K562 (cell line): ENCODE measurements around the gene PHF1. TPM values are rescaled to one million over a fixed set of nuclear protein-coding genes. Genes with fewer than 3 reads are reported as not detected.

ENCODE experiments used
- CREBBP ChIP-seq: IDR thresholded peaks from one replicate; pipeline ENCODE4 v1.6.1; 2012; ENCODE audit warnings: low read depth, mild to moderate bottlenecking, control low read depth, inconsistent platforms, low read length
- DDX20 ChIP-seq: fragments of 450-650 bp; IDR thresholded peaks from 2 replicates; pipeline ENCODE4 v1.6.1; 2016; ENCODE audit warnings: missing genetic modification characterization, low read depth, mild to moderate bottlenecking, missing compliant biosample characterization, moderate library complexity
- E2F3 ChIP-seq: fragments of 250-450 bp; sonication (Bioruptor Pico); IDR thresholded peaks from 2 replicates; pipeline ENCODE4 v1.4.0; 2020; ENCODE audit warnings: mild to moderate bottlenecking
- GATAD2B ChIP-seq: fragments of 450-650 bp; IDR thresholded peaks from 2 replicates; pipeline ENCODE4 v1.6.1; 2017; ENCODE audit warnings: mild to moderate bottlenecking, borderline replicate concordance
- MAFF ChIP-seq: IDR thresholded peaks from 2 replicates; pipeline ENCODE4 v1.6.1; 2012; ENCODE audit warnings: low read length, improper control_type of control experiment
- MYC ChIP-seq, 2 experiments: fragments of 250-450 bp in 1 of 2; sonication (Bioruptor Pico) in 1 of 2; IDR thresholded peaks; 2 replicates each; pipeline versions ENCODE4 v1.5.1 to v1.6.1; 2012 to 2021; ENCODE audit warnings: low read depth in 2 of 2, borderline replicate concordance in 1 of 2, improper control_type of control experiment in 1 of 2, low read length in 1 of 2, mild to moderate bottlenecking in 1 of 2, moderate library complexity in 1 of 2
- SNRNP70 ChIP-seq: fragments of 200-400 bp; formaldehyde crosslinking; optimal IDR thresholded peaks from 2 replicates; pipeline ENCODE3; 2017; ENCODE audit warnings: low read depth, low read length
- TAF9B ChIP-seq: fragments of 450-650 bp; IDR thresholded peaks from 2 replicates; pipeline ENCODE4 v1.6.1; 2018; ENCODE audit warnings: mild to moderate bottlenecking; ENCODE audit not compliant: partially characterized antibody
- TAL1 ChIP-seq: fragments of 450-650 bp; IDR thresholded peaks from 2 replicates; pipeline ENCODE4 v1.6.1; 2016; ENCODE audit warnings: mild to moderate bottlenecking
- ZEB2 ChIP-seq: fragments of 450-650 bp; IDR thresholded peaks from 2 replicates; pipeline ENCODE4 v1.6.1; 2016
- ZNF239 ChIP-seq: fragments of 250-450 bp; sonication (Bioruptor Pico); IDR thresholded peaks from 2 replicates; pipeline ENCODE4 v1.4.0; 2020; ENCODE audit warnings: mild to moderate bottlenecking
- ZNF263 ChIP-seq: sonication (generic); formaldehyde crosslinking; IDR thresholded peaks from 2 replicates; pipeline ENCODE4 v1.8.0; 2022; ENCODE audit warnings: mild to moderate bottlenecking, missing genetic modification reagents, borderline replicate concordance
- ZNF707 ChIP-seq: fragments of 250-450 bp; sonication (Bioruptor Pico); conservative IDR thresholded peaks from 2 replicates; pipeline ENCODE4 v1.8.0; 2022; ENCODE audit warnings: inconsistent platforms, mild to moderate bottlenecking, moderate library complexity
- polyA plus RNA-seq, 8 experiments: library from polyadenylated mRNA; depleted of rRNA in 4 of 8; stranded (reverse) in 5 of 8; unstranded in 3 of 8; fragments of >200 nt; fragmentation: Nextera tagmentation in 2 of 8; fragmentation: Illumina TruSeq in 1 of 8; extraction: Ambion mirVana in 2 of 8; extraction: Trizol in 1 of 8; gene quantifications; 2 replicates each; pipeline versions ENCODE4 v1.2.1 to v1.2.3, GENCODE V29; 2011 to 2014; ENCODE audit warnings: inconsistent platforms in 1 of 8, missing spikeins in 1 of 8
- total RNA-seq, 7 experiments: library from RNA; depleted of rRNA in 6 of 7; stranded (reverse); fragments of >200 nt in 6 of 7; fragmentation: Illumina TruSeq in 2 of 7; extraction: Trizol in 2 of 7; gene quantifications; 2 replicates each; pipeline versions ENCODE4 v1.2.1 to v1.2.3, GENCODE V29; 2011 to 2021; ENCODE audit warnings: low replicate concordance in 1 of 7
- TF ChIP-seq, protein P1 (sequence below): sonication (generic); IDR thresholded peaks from 2 replicates; pipeline ENCODE4 v1.6.1; 2016
- TF ChIP-seq, protein P2 (sequence below): fragments of 450-650 bp; formaldehyde crosslinking; IDR thresholded peaks from 2 replicates; pipeline ENCODE4 v1.4.0; 2020; ENCODE audit warnings: mild to moderate bottlenecking, moderate library complexity
- TF ChIP-seq, protein P3 (sequence below): sonication (generic); formaldehyde crosslinking; IDR thresholded peaks from 2 replicates; pipeline ENCODE4 v1.8.1; 2023; ENCODE audit warnings: mild to moderate bottlenecking, missing genetic modification reagents
- TF ChIP-seq, protein P4 (sequence below): fragments of 450-650 bp; formaldehyde crosslinking; IDR thresholded peaks from 2 replicates; pipeline ENCODE4 v1.4.0; 2020; ENCODE audit warnings: mild to moderate bottlenecking, moderate library complexity
- TF ChIP-seq, protein P5 (sequence below): fragments of 250-450 bp; sonication (Bioruptor Pico); IDR thresholded peaks from 2 replicates; pipeline ENCODE4 v1.5.0; 2022; ENCODE audit warnings: mild to moderate bottlenecking
- TF ChIP-seq, protein P6 (sequence below): fragments of 450-650 bp; formaldehyde crosslinking; IDR thresholded peaks from 2 replicates; pipeline ENCODE4 v1.4.0; 2022; ENCODE audit warnings: mild to moderate bottlenecking, moderate library complexity

Gene PHF1
- total and polyA plus RNA-seq, 9 of the 15 experiments (the other 6 are each of a cell fraction or from before 2014, with no cell fraction given): 3.7 to 64.2 (median 33.7) TPM

DNA sequence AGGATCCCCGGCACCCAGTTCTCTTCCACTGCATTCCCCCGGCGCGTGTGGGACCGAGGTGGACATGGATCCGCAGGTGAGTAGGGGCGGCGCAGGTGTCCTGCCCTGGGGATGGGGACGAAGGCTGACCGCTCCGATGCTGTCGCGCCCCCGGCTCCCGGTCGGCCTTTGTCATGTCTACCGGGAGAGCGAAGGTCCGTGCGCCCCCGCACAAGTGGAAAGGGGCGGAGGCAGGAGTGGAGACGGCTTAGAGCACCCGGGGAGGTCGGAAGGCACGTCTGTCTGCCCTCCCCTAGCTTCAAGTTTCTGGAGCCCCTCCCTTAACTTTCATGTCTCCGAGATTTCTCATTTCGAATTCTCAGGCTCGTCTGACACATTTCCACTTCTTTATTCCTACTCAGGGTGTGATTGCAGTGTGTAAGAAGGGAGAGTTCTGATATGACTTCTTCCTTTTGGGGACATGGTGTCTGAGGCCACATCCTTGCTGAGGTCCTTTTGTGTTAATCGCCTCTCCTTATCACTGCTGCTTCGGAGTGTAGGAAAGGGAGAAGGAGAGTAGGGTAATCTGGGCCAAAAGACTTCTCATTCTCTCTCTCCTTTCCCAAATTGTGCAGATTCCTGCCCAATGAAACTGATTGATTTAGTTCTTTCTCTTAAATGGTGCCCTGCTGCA is 18.8 kb upstream of the PHF1 start (continued):
- TF ChIP-seq, protein P1, sequence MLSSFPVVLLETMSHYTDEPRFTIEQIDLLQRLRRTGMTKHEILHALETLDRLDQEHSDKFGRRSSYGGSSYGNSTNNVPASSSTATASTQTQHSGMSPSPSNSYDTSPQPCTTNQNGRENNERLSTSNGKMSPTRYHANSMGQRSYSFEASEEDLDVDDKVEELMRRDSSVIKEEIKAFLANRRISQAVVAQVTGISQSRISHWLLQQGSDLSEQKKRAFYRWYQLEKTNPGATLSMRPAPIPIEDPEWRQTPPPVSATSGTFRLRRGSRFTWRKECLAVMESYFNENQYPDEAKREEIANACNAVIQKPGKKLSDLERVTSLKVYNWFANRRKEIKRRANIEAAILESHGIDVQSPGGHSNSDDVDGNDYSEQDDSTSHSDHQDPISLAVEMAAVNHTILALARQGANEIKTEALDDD: no peak
- no peak for TF ChIP-seq CREBBP
- TF ChIP-seq SNRNP70: no peak
- TF ChIP-seq TAF9B: peak; percentile 40
- TF ChIP-seq, protein P2, sequence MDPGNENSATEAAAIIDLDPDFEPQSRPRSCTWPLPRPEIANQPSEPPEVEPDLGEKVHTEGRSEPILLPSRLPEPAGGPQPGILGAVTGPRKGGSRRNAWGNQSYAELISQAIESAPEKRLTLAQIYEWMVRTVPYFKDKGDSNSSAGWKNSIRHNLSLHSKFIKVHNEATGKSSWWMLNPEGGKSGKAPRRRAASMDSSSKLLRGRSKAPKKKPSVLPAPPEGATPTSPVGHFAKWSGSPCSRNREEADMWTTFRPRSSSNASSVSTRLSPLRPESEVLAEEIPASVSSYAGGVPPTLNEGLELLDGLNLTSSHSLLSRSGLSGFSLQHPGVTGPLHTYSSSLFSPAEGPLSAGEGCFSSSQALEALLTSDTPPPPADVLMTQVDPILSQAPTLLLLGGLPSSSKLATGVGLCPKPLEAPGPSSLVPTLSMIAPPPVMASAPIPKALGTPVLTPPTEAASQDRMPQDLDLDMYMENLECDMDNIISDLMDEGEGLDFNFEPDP (CRISPR knock-in tag): no peak
- TF ChIP-seq, protein P3, sequence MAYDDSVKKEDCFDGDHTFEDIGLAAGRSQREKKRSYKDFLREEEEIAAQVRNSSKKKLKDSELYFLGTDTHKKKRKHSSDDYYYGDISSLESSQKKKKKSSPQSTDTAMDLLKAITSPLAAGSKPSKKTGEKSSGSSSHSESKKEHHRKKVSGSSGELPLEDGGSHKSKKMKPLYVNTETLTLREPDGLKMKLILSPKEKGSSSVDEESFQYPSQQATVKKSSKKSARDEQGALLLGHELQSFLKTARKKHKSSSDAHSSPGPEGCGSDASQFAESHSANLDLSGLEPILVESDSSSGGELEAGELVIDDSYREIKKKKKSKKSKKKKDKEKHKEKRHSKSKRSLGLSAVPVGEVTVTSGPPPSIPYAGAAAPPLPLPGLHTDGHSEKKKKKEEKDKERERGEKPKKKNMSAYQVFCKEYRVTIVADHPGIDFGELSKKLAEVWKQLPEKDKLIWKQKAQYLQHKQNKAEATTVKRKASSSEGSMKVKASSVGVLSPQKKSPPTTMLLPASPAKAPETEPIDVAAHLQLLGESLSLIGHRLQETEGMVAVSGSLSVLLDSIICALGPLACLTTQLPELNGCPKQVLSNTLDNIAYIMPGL (CRISPR knock-in tag): peak; percentile 53; the same call in 1 of the 2 replicates
- 0 out of 2 replicates have a peak, but pooled peaks have one; percentile 2 for TF ChIP-seq TAL1
- TF ChIP-seq, protein P4, sequence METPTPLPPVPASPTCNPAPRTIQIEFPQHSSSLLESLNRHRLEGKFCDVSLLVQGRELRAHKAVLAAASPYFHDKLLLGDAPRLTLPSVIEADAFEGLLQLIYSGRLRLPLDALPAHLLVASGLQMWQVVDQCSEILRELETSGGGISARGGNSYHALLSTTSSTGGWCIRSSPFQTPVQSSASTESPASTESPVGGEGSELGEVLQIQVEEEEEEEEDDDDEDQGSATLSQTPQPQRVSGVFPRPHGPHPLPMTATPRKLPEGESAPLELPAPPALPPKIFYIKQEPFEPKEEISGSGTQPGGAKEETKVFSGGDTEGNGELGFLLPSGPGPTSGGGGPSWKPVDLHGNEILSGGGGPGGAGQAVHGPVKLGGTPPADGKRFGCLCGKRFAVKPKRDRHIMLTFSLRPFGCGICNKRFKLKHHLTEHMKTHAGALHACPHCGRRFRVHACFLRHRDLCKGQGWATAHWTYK (CRISPR knock-in tag): no peak
- no peak for TF ChIP-seq E2F3 (CRISPR knock-in tag)
- no peak for TF ChIP-seq ZNF239 (CRISPR knock-in tag)
- TF ChIP-seq, protein P5, sequence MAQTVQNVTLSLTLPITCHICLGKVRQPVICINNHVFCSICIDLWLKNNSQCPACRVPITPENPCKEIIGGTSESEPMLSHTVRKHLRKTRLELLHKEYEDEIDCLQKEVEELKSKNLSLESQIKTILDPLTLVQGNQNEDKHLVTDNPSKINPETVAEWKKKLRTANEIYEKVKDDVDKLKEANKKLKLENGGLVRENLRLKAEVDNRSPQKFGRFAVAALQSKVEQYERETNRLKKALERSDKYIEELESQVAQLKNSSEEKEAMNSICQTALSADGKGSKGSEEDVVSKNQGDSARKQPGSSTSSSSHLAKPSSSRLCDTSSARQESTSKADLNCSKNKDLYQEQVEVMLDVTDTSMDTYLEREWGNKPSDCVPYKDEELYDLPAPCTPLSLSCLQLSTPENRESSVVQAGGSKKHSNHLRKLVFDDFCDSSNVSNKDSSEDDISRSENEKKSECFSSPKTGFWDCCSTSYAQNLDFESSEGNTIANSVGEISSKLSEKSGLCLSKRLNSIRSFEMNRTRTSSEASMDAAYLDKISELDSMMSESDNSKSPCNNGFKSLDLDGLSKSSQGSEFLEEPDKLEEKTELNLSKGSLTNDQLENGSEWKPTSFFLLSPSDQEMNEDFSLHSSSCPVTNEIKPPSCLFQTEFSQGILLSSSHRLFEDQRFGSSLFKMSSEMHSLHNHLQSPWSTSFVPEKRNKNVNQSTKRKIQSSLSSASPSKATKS (CRISPR knock-in tag): no peak
- peak; percentile 57; the same call in 1 of the 2 replicates for TF ChIP-seq ZNF263 (CRISPR knock-in tag)
- TF ChIP-seq ZEB2: no peak
- TF ChIP-seq MYC (IDR thresholded peaks at IDR 0.05; ENCODE audit: low read depth, low read length): no peak
- peak; percentile 65; the same call in 1 of the 2 replicates for TF ChIP-seq MYC (CRISPR knock-in tag; IDR thresholded peaks at IDR 0.05; ENCODE audit: borderline replicate concordance, low read depth)
- TF ChIP-seq GATAD2B: 0 out of 2 replicates have a peak, but pooled peaks have one; percentile 9
- no peak for TF ChIP-seq MAFF
- TF ChIP-seq DDX20 (tag): no peak
- TF ChIP-seq ZNF707: 0 out of 2 replicates have a peak, but pooled peaks have one; percentile 27
- TF ChIP-seq, protein P6, sequence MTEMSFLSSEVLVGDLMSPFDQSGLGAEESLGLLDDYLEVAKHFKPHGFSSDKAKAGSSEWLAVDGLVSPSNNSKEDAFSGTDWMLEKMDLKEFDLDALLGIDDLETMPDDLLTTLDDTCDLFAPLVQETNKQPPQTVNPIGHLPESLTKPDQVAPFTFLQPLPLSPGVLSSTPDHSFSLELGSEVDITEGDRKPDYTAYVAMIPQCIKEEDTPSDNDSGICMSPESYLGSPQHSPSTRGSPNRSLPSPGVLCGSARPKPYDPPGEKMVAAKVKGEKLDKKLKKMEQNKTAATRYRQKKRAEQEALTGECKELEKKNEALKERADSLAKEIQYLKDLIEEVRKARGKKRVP (CRISPR knock-in tag): no peak
